ENCODE measurements around the gene VSIG10. TPM values are rescaled to one million over a fixed set of nuclear protein-coding genes. Genes with fewer than 3 reads are reported as not detected.

VSIG10 gene
- total and polyA plus RNA-seq, 2 of the 13 experiments (the other 11 are each of a cell fraction or from before 2014, with no cell fraction given), result 25.6 to 42.5 TPM

DNA sequence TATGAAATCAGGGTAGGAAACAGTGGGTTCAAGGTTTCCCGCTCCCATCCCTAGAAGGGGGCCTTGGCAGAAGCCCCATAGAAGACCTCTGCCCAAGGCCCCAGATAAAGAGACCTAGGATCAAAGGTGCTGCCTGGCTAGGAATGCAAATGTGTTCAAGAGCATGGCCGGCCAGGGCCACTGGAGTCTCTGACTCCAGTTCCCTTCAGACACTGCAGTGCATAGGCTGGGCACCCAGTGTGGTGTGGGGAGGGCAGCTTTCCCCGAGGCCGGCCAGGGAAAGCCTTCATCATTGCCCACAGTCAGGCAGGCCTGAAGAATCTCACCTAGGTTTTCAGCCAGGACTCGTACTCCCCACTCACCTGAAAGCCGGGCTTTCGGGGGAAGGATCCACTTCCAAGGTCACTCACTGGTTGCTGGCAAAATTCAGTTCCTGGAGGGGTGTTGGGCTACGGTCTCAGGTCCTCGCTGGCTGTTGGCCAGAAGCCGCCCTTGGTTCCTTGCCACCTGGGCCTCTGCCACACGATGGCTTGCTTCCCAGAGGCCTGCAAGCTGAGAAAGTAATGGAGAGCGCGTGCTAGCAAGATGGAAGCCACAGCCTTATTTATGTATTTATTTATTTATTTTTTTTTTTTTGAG, 22.4 kb upstream of the VSIG10 start (continued):
- TF ChIP-seq, protein P1, sequence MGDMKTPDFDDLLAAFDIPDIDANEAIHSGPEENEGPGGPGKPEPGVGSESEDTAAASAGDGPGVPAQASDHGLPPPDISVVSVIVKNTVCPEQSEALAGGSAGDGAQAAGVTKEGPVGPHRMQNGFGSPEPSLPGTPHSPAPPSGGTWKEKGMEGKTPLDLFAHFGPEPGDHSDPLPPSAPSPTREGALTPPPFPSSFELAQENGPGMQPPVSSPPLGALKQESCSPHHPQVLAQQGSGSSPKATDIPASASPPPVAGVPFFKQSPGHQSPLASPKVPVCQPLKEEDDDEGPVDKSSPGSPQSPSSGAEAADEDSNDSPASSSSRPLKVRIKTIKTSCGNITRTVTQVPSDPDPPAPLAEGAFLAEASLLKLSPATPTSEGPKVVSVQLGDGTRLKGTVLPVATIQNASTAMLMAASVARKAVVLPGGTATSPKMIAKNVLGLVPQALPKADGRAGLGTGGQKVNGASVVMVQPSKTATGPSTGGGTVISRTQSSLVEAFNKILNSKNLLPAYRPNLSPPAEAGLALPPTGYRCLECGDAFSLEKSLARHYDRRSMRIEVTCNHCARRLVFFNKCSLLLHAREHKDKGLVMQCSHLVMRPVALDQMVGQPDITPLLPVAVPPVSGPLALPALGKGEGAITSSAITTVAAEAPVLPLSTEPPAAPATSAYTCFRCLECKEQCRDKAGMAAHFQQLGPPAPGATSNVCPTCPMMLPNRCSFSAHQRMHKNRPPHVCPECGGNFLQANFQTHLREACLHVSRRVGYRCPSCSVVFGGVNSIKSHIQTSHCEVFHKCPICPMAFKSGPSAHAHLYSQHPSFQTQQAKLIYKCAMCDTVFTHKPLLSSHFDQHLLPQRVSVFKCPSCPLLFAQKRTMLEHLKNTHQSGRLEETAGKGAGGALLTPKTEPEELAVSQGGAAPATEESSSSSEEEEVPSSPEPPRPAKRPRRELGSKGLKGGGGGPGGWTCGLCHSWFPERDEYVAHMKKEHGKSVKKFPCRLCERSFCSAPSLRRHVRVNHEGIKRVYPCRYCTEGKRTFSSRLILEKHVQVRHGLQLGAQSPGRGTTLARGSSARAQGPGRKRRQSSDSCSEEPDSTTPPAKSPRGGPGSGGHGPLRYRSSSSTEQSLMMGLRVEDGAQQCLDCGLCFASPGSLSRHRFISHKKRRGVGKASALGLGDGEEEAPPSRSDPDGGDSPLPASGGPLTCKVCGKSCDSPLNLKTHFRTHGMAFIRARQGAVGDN (CRISPR knock-in tag; IDR thresholded peaks at IDR 0.05), result peak; percentile 90
- TF ChIP-seq, protein P2, sequence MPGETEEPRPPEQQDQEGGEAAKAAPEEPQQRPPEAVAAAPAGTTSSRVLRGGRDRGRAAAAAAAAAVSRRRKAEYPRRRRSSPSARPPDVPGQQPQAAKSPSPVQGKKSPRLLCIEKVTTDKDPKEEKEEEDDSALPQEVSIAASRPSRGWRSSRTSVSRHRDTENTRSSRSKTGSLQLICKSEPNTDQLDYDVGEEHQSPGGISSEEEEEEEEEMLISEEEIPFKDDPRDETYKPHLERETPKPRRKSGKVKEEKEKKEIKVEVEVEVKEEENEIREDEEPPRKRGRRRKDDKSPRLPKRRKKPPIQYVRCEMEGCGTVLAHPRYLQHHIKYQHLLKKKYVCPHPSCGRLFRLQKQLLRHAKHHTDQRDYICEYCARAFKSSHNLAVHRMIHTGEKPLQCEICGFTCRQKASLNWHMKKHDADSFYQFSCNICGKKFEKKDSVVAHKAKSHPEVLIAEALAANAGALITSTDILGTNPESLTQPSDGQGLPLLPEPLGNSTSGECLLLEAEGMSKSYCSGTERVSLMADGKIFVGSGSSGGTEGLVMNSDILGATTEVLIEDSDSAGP (CRISPR knock-in tag; IDR thresholded peaks at IDR 0.05; ENCODE audit: borderline replicate concordance), result peak; percentile 30; the same call in 1 of the 2 replicates
- TF ChIP-seq ZMYM3 (CRISPR knock-in tag; IDR thresholded peaks at IDR 0.05) (peak; percentile 37; the same call in 1 of the 2 replicates), POLR2AphosphoS5 (IDR thresholded peaks at IDR 0.05; ENCODE audit: low read depth, low read length) (no peak), NR2F1 (CRISPR knock-in tag; IDR thresholded peaks at IDR 0.05) (peak; percentile 47 to 58; a peak in 3 of 4 replicates), DMAP1 (CRISPR knock-in tag; IDR thresholded peaks at IDR 0.05) (0 out of 2 replicates have a peak, but pooled peaks have one; percentile 41), ZZZ3 (CRISPR knock-in tag; IDR thresholded peaks at IDR 0.05; ENCODE audit: borderline replicate concordance) (0 out of 2 replicates have a peak, but pooled peaks have one; percentile 33), KLF12 (CRISPR knock-in tag; IDR thresholded peaks at IDR 0.05; ENCODE audit: borderline replicate concordance) (no peak), YEATS2 (CRISPR knock-in tag; IDR thresholded peaks at IDR 0.05; ENCODE audit: borderline replicate concordance) (peak; percentile 21; the same call in 1 of the 2 replicates), SOX13 (IDR thresholded peaks at IDR 0.05) (peak; percentile 8; the same call in 1 of the 2 replicates), SOX13 (CRISPR knock-in tag; conservative IDR thresholded peaks at IDR 0.05 in 1 of 2, IDR thresholded peaks at IDR 0.05 in 1 of 2) (peak in 1 of 2 experiments; percentile 71; a peak in 2 of 4 replicates), NCOA2 (CRISPR knock-in tag; IDR thresholded peaks at IDR 0.05) (peak; percentile 86), KAT8 (CRISPR knock-in tag; IDR thresholded peaks at IDR 0.05) (peak; percentile 31; the same call in 1 of the 2 replicates)
- TF ChIP-seq, protein P3, sequence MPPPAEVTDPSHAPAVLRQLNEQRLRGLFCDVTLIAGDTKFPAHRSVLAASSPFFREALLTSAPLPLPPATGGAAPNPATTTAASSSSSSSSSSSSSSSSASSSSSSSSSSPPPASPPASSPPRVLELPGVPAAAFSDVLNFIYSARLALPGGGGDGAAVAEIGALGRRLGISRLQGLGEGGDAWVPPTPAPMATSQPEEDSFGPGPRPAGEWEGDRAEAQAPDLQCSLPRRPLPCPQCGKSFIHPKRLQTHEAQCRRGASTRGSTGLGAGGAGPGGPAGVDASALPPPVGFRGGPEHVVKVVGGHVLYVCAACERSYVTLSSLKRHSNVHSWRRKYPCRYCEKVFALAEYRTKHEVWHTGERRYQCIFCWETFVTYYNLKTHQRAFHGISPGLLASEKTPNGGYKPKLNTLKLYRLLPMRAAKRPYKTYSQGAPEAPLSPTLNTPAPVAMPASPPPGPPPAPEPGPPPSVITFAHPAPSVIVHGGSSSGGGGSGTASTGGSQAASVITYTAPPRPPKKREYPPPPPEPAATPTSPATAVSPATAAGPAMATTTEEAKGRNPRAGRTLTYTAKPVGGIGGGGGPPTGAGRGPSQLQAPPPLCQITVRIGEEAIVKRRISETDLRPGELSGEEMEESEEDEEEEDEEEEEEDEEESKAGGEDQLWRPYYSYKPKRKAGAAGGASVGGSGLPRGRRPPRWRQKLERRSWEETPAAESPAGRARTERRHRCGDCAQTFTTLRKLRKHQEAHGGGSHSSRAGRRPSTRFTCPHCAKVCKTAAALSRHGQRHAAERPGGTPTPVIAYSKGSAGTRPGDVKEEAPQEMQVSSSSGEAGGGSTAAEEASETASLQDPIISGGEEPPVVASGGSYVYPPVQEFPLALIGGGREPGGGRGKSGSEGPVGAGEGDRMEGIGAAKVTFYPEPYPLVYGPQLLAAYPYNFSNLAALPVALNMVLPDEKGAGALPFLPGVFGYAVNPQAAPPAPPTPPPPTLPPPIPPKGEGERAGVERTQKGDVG (CRISPR knock-in tag; IDR thresholded peaks at IDR 0.05; ENCODE audit: borderline replicate concordance), result peak; percentile 89
- TF ChIP-seq, protein P4, sequence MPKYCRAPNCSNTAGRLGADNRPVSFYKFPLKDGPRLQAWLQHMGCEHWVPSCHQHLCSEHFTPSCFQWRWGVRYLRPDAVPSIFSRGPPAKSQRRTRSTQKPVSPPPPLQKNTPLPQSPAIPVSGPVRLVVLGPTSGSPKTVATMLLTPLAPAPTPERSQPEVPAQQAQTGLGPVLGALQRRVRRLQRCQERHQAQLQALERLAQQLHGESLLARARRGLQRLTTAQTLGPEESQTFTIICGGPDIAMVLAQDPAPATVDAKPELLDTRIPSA (CRISPR knock-in tag; IDR thresholded peaks at IDR 0.05; ENCODE audit: borderline replicate concordance), result no peak
- TF ChIP-seq, protein P5, sequence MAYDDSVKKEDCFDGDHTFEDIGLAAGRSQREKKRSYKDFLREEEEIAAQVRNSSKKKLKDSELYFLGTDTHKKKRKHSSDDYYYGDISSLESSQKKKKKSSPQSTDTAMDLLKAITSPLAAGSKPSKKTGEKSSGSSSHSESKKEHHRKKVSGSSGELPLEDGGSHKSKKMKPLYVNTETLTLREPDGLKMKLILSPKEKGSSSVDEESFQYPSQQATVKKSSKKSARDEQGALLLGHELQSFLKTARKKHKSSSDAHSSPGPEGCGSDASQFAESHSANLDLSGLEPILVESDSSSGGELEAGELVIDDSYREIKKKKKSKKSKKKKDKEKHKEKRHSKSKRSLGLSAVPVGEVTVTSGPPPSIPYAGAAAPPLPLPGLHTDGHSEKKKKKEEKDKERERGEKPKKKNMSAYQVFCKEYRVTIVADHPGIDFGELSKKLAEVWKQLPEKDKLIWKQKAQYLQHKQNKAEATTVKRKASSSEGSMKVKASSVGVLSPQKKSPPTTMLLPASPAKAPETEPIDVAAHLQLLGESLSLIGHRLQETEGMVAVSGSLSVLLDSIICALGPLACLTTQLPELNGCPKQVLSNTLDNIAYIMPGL (CRISPR knock-in tag; IDR thresholded peaks at IDR 0.05; ENCODE audit: borderline replicate concordance in 1 of 2, low read depth in 1 of 2), result peak in 1 of 2 experiments; percentile 26; a peak in 1 of 4 replicates
